Measurements from ENCODE around the gene CTNNA2. TPM values are rescaled to one million over a fixed set of nuclear protein-coding genes. Genes with fewer than 3 reads are reported as not detected.

The CTNNA2 gene
- total RNA-seq, 6 donors from 2014 or later: not detected

GRCh38 chr2:79929624-79930023 lies 416.8 kb downstream of the CTNNA2 start:
- Histone ChIP-seq H3K4me3 (no peak overlapping the region), H3K9me3 (no peaks in the 10 kb centered on the region), H3K27ac (no peak overlapping the region), H3K4me1 (no peaks in the 10 kb centered on the region), H3K36me3 (no peaks in the 10 kb centered on the region), H3K27me3 (no peaks in the 10 kb centered on the region)
- TF ChIP-seq POLR2A (IDR thresholded peaks at IDR 0.05) (no peak), POLR2AphosphoS5 (IDR thresholded peaks at IDR 0.05) (no peak), CTCF (IDR thresholded peaks at IDR 0.05) (no peak)
- DNase-seq: no peak
- 86 to 88% methylated on average over 3 of the region's 3 CpGs for WGBS, 2 donors
- no peak for ATAC-seq (ENCODE audit: low FRiP score in 2 of 2)

GRCh38 chr2:79935046-79935732 lies 422.3 kb downstream of the CTNNA2 start:
- DNase-seq: no peak
- TF ChIP-seq POLR2A (IDR thresholded peaks at IDR 0.05) (no peak), EP300 (IDR thresholded peaks at IDR 0.05) (no peak), CTCF (IDR thresholded peaks at IDR 0.05) (no peak), POLR2AphosphoS5 (IDR thresholded peaks at IDR 0.05) (no peak)
- H3K4me3 ChIP-seq: no peak overlapping the region
- H3K9me3 ChIP-seq: no peaks in the 10 kb centered on the region
- H3K4me1 ChIP-seq: peaks cover 6 to 7% (median 6%) of the 10 kb centered on the region in 4 donors
- no peak for ATAC-seq (ENCODE audit: low FRiP score in 2 of 2)
- no peaks in the 10 kb centered on the region for H3K36me3 ChIP-seq
- no peaks in the 10 kb centered on the region for H3K27me3 ChIP-seq
- WGBS, 2 donors: 37 to 45% methylated on average over 5 of the region's 5 CpGs
- H3K27ac ChIP-seq: no peak overlapping the region

- Histone ChIP-seq H3K4me1 (peaks cover 6 to 7% (median 6%) of the 10 kb centered on the region in 4 donors), H3K27me3 (no peaks in the 10 kb centered on the region), H3K9me3 (no peaks in the 10 kb centered on the region), H3K4me3 (no peak overlapping the region), H3K36me3 (no peaks in the 10 kb centered on the region), H3K27ac (no peak overlapping the region)
- TF ChIP-seq POLR2A (IDR thresholded peaks at IDR 0.05) (no peak), CTCF (IDR thresholded peaks at IDR 0.05) (peak in 4 of 6 experiments; percentile 32 to 53 (median 39))
- DNase-seq (peak in 1 of 2 donors; percentile 42), ATAC-seq (ENCODE audit: low FRiP score in 2 of 2) (peak; percentile 82 to 83)
- 4 to 6% methylated on average over 9 of the region's 9 CpGs for WGBS, 2 donors
These were observed 423.2 kb downstream of the CTNNA2 start for GRCh38 chr2:79935771-79936657.

- 60 to 78% methylated on average over 3 of the region's 3 CpGs for WGBS, 2 donors
- DNase-seq: no peak
- Histone ChIP-seq H3K27me3 (no peaks in the 10 kb centered on the region), H3K4me1 (peaks cover 6 to 7% (median 6%) of the 10 kb centered on the region in 4 donors), H3K27ac (no peak overlapping the region), H3K9me3 (no peaks in the 10 kb centered on the region), H3K36me3 (no peaks in the 10 kb centered on the region), H3K4me3 (no peak overlapping the region)
- no peak for TF ChIP-seq POLR2A (IDR thresholded peaks at IDR 0.05)
- no peak for TF ChIP-seq POLR2AphosphoS5 (IDR thresholded peaks at IDR 0.05)
- no peak for TF ChIP-seq CTCF (IDR thresholded peaks at IDR 0.05)
- no peak for TF ChIP-seq EP300 (IDR thresholded peaks at IDR 0.05)
- ATAC-seq (ENCODE audit: low FRiP score in 2 of 2): no peak
These were observed 423.9 kb downstream of the CTNNA2 start for GRCh38 chr2:79936715-79937114.
